AG09309 (cell line): ENCODE results near the gene RERE.

Experiments used
- DNase-seq: peaks from one replicate; pipeline ENCODE4 v3.0.0-alpha.2; 2010; ENCODE audit warnings: low read depth
- H3K4me3 ChIP-seq: 2 replicates; pipeline ENCODE4 v1.5.1; 2011; ENCODE audit warnings: mild to moderate bottlenecking, low read depth, low read length, moderate library complexity; ENCODE audit not compliant: control insufficient read depth
- CTCF ChIP-seq: IDR thresholded peaks from 2 replicates; pipeline ENCODE4 v1.5.1; 2011; ENCODE audit warnings: mild to moderate bottlenecking, low read depth, low read length, inconsistent platforms; ENCODE audit not compliant: insufficient read depth, control insufficient read depth; ENCODE audit errors: missing control alignments

The RERE gene

GRCh38 chr1:8357329-8358101 lies 459.9 kb downstream of the RERE start:
- no peak for DNase-seq
- no peak for TF ChIP-seq CTCF
- no peak overlapping the region for H3K4me3 ChIP-seq

- H3K4me3 ChIP-seq = no peak overlapping the region
- no peak for TF ChIP-seq CTCF
- DNase-seq = no peak
These were observed 460.9 kb downstream of the RERE start for GRCh38 chr1:8356256-8357209.

- no peak overlapping the region for H3K4me3 ChIP-seq
- DNase-seq = no peak
- TF ChIP-seq CTCF = no peak
These were observed 461.8 kb downstream of the RERE start for GRCh38 chr1:8355439-8356255.

- no peak for DNase-seq
- H3K4me3 ChIP-seq = no peak overlapping the region
- no peak for TF ChIP-seq CTCF
These were observed 463.4 kb downstream of the RERE start for GRCh38 chr1:8354038-8354437.

- no peak for TF ChIP-seq CTCF
- no peak for DNase-seq
- no peak overlapping the region for H3K4me3 ChIP-seq
These were observed 464.3 kb downstream of the RERE start for GRCh38 chr1:8352886-8353785.

GRCh38 chr1:8352471-8352845 lies 465.0 kb downstream of the RERE start:
- no peak overlapping the region for H3K4me3 ChIP-seq

More at GRCh38 chr1:8352471-8352845, 465.0 kb downstream of the RERE start:
- TF ChIP-seq CTCF = no peak
- DNase-seq = no peak
